HG03159 (cell line): Measurements from ENCODE around the gene ENAM.
A peak's percentile ranks its signal among the peaks of the same experiment; 100 is the strongest.

ENCODE experiments used
- ATAC-seq: cut with Tn5 transposase; IDR thresholded peaks from one replicate; pipeline ENCODE4 v1.9.1; 2021; ENCODE audit warnings: mild to moderate bottlenecking, moderate library complexity; ENCODE audit not compliant: unreplicated experiment

The ENAM gene, protein sequence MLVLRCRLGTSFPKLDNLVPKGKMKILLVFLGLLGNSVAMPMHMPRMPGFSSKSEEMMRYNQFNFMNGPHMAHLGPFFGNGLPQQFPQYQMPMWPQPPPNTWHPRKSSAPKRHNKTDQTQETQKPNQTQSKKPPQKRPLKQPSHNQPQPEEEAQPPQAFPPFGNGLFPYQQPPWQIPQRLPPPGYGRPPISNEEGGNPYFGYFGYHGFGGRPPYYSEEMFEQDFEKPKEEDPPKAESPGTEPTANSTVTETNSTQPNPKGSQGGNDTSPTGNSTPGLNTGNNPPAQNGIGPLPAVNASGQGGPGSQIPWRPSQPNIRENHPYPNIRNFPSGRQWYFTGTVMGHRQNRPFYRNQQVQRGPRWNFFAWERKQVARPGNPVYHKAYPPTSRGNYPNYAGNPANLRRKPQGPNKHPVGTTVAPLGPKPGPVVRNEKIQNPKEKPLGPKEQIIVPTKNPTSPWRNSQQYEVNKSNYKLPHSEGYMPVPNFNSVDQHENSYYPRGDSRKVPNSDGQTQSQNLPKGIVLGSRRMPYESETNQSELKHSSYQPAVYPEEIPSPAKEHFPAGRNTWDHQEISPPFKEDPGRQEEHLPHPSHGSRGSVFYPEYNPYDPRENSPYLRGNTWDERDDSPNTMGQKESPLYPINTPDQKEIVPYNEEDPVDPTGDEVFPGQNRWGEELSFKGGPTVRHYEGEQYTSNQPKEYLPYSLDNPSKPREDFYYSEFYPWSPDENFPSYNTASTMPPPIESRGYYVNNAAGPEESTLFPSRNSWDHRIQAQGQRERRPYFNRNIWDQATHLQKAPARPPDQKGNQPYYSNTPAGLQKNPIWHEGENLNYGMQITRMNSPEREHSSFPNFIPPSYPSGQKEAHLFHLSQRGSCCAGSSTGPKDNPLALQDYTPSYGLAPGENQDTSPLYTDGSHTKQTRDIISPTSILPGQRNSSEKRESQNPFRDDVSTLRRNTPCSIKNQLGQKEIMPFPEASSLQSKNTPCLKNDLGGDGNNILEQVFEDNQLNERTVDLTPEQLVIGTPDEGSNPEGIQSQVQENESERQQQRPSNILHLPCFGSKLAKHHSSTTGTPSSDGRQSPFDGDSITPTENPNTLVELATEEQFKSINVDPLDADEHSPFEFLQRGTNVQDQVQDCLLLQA

DNA sequence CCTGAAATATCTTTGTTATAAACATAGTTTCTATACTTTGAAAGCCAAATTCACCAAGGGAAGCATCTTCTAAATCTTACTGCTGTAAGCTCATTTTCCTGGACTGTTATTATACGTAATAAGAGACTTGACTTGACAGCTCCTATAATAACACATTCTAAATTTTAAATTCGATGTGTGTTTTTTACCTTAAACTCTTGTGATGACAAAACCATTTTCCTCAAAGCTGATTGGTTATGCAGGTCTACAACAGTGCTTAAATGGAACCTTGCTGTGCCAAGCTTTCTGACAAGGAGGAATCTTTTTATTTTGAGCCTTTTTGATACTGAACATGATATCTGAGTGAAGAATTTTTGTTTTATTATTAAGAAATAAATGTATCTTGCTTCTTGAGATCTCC is at the start of gene ENAM:
TSS of gene ENAM (plus strand) at position 301 of the 400 bp plus-strand sequence. CDS start 757 bp downstream, outside the sequence.
- no peak for ATAC-seq

DNA sequence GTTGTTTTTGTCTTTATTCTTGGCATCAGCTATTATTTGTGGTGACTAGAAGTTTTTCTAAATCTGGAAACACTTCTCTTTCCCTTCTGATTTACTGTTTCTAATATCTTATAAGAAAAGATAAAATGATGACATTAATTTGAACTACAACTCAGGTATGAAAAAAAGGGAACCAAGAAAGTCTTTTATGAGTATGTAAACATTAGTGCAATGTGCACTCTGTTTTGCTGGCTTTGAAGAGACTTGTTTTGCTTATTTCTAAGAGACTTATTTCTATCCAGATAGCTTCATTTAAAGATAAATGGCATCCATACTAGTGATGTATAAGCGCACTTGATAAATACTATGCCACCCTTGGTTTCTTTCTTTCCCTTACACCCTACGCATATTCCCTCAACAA is 46.6 kb upstream of the ENAM start:
- peak; percentile 55 for ATAC-seq

DNA sequence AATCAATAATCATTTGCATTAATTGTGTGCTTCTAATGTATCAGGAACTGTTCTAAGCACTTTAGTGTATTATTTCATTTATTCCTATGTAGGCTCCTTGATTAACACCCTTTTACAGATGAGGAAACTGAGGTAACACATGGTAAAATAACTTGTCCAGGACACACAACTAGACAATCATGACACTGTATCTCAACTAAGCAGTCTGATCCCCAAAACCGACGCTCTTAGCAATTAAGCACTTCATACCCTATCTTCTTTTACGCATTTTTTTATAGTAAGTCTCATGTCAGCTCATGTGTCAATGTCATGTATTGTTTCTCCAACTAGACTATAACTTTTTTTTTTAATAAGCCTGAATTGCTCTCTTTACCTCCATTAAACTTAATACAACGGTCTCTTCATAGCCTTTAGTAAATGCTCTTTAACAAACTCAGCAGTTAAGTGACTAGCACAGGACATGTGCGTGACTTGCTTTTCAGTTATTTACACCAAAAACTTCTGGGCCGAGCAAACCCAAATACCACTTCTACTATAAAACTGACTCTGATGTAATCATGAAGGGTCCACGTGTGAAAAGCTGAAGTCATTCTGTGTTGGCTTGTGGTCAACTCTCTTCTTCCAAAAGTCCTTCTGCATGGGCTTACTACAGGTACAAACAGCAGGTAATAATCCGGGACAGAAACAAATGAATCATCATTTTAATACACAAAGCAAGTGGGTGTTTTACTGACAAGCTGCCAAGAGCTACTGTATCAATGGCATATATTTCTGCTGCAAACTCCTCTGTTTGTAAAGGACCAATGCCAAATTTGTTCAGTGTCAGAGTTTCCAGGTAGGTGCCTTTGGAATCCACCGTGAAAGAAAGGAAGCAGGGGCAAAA is 44.4 kb upstream of the ENAM start:
- ATAC-seq: no peak

DNA sequence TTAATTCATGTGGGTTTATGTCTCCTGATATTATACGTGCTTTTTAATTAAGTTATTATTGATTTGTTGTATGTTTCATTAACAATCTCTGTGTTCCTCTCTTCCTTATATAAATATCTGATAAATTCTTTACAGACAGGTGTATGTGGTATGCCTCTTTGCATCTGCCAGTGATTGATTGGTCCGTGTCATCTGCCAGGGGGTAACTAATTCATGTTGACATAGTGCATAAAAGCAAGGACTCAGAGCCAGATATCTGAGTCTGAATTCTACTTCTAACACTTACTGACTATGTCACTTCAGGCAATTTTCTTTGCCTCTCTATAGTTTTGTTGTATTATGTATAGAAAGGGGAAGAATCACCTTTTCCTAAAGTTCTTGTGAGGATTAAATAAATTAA is 41.7 kb upstream of the ENAM start:
- no peak for ATAC-seq

DNA sequence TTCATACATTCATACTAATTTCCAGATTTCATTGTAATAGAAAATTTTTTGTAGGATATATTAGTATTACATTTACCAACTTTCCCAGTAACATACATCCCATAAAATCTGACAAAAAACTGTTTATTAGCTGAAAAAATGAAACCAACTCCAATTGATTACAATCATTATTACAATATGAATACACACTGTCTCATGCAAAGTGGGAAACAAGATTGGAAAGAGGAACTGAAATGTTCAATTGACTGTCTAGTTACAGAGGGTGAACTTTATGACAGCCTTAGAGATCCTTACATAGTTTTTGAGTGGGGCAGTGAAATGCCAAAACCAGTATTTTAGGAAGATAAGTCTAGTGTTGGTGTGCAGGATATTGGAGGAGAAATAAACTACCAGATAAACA is 38.8 kb upstream of the ENAM start:
- ATAC-seq: peak; percentile 99

DNA sequence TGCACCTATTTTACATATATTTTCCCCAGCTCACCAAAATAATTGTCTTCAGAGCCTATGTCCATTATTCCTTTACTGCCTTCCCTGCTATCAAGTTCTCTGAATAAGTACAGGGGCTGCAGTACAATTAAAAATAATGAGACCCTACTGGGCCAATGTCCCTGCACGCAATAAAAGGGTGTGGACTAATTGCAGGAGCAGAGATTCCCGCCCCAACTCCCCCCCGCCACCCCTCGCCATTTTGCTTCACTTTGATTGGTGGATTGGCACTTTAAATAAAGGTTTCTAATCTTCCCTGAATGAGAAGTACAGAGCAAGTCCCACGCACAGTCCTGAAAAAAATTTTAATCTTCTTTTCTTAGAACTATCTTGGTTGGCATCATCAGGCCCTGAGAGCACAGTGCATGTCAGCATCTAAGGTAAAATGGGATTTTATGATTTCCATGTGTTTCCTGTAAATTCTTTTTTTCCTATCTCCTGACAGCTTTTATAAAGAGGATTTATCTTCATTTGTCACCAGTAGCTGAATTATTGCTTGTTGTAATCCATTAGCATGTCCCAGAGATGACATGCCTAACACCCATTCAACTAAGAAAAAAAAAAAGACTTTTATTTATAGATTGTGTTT is 36.5 kb upstream of the ENAM start, which contains the start of gene AMBN:
TSS of gene AMBN (plus strand) at position 302 of the 628 bp plus-strand sequence. CDS start at position 405, 103 bp downstream.
- ATAC-seq: no peak

DNA sequence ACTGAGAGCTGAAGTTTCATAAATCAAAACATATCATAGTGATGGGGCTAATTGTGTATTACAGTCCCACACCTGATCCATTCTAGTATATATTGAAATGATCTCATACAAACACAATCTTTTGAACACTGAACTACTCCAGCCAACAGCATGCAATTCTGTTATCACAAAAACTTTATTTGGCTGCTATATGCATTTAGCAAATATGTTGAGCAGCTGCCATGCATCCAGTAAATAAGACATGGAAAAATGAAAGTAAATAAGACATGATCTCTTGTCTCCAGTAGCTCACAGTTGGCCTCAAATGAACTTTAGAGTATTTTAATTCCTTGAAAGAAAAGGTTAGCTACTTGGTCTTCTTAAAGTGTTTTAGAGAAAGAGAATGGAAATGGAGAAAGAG is 34.3 kb upstream of the ENAM start:
- ATAC-seq: no peak

DNA sequence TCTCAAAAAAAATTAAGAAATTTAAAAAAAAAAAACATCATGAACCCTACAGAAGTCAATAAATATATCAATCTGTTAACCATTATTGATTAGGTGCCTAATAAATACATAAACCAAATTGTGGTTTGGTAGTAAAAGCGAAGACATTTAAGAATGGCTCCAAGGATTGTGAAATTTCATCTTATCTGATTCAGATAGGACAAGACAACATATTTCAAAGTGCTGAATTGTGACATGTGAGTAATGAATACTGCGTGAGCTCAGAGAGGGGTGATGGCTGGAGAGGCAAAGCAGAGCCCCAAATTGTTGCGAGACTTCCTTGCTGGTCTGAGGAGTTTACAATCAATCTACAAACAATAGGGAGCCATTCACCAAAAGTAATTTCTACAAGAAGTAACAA is 28.2 kb upstream of the ENAM start:
- no peak for ATAC-seq

DNA sequence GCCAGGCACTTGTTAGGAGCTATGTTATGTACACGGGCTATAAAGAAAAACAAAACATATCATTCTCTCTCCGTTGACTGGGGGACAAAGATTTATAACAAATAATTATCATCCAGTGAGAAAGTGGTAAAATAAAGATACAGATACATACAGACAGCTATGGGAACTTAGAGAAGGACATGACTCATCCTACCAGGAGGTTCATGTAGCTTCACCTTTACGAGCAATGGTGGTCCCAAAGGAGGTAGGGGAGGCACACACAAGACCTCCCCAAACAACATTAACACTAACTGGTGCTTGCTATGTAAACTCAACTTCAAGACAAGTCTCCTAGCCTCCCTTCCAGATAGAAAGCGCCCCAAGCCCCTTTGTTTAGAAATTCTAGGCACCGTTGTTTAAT is 27.6 kb upstream of the ENAM start:
- ATAC-seq: peak; percentile 16

DNA sequence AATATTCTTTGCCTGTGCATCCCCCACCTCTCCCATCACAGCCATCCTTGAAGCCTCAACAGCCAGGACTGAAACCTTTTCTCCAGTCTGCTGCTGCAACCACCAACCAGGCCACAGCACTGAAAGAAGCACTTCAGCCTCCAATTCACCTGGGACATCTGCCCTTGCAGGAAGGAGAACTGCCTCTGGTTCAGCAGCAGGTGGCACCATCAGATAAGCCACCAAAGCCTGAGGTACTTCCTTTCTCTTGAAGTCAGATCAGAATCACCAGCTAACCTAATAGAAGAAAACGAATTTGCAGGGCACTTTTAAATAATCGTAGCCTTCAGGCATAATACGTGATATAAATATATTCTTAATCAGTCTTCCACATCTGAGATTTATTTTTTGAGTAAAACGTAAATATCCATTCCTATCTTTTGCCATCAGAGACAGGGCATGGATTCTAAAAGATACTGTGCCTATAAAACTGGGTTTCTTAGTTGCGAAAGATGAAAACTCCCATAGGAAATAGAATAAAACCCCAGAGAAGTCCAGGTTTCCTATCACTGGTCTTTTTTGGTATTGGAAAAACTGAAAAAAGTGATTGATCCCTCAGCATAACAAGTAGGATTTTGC is 27.0 kb upstream of the ENAM start:
- peak; percentile 94 for ATAC-seq

DNA sequence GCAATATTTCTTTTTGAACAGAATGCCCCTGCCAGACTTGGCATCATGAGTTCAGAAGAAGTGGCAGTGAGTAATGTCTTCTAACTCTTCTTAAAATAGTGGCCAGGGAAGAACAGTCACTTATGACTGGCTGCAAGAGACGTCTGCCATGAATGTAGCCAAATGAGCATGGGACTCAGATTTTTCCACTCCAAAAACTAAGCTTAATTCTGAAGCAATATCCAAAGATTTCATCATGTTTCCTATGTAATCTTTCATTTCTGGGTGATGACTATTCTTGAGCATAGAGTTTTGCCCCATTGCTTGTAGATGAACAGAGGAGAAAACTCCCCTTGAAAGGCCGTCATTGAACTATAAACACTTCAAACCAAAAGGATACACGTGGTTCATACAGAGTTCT is 24.7 kb upstream of the ENAM start:
- ATAC-seq: no peak

DNA sequence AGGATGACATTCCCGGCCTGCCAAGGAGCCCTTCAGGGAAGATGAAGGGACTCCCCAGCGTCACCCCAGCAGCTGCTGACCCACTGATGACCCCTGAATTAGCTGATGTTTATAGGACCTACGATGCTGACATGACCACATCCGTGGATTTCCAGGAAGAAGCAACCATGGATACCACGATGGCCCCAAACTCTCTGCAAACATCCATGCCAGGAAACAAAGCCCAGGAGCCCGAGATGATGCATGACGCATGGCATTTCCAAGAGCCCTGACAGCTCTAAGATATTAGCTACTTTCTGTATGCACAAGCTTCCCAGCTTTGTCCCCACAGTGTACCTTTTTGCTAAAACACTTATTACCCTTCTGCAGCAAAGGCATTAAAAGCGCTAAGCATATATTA is 22.1 kb upstream of the ENAM start:
- ATAC-seq: no peak

DNA sequence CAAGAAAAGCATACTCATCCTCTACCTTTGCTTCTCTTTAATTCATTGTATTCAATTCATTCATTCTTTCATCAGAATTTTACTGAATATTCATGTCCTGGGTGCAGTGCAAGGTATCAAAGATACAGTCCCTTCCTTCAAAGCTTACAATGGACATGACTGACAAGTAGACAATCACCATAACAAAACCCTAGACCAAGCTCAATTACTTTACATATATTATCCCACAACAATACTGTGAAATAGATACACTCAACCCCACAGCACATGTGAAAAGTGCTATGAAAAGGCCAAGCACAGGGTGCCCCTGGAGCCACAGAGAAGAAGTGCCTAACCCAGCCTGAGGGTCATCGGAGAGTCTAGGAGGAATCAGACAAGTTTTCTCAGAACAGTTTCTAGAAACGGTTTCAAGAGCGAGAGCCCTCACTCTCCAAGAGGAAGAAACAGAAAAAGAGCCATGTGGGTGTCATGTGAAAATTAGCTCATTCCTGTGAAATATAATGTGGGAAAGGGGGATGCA is 21.1 kb upstream of the ENAM start:
- no peak for ATAC-seq

DNA sequence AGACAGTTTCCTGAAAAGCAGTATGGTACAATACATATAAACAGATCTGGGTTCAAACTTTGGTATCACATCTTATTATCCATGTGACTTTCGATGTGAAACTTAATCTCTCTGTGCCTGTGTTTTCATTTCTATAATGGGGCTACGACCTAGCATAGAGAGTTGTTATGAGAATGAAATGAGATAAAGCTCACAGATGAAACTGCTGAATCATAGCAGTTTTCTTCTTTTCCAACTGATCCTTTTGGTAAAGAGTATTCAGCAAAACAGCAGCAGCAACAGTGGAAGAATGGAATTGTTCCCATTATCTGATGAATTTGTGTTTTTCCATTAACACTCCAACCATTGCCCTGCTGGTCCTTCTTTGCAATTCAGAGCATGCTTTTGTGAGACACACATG is 20.2 kb upstream of the ENAM start:
- no peak for ATAC-seq

DNA sequence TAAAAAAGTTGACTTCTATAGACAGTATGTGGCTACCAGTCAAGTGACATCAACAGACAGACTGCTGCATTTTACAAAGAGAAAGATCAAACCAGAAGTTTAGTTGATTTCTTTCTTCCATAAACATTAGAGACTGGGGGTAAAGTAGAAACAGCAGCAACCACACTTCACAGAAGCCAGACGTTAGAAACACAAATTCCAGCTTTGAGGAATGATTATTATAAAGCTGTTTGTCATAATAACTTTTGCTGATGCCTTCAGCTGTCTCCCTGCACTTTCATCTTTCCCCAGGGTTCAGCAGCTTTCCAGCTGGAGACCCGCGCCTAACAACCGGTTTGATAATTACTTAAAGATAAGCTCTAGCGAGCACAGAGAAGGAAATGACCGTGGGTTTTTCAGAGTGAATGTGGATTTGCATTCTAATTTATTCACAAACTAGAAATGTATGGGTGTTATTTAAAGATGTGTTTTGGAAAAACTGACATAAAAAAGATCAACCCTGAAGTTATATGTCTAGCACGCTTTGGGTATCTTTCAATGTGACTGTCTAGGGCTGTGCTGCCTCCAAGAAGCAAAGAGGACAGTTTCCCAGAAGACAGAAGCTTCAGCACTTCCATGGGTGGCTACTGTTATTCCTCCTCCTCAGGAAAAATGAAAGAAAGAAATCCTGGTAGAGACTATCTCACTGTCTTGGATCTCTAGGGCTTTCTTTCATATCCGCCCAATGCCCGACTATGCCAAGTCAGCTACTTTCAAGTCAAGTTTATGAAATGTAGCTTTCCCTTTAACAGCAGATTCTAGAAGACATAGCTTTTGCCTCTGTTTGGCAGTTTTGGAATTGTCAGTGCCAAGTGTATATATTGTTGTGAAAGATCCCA is 15.0 kb upstream of the ENAM start:
- ATAC-seq: peak; percentile 68

DNA sequence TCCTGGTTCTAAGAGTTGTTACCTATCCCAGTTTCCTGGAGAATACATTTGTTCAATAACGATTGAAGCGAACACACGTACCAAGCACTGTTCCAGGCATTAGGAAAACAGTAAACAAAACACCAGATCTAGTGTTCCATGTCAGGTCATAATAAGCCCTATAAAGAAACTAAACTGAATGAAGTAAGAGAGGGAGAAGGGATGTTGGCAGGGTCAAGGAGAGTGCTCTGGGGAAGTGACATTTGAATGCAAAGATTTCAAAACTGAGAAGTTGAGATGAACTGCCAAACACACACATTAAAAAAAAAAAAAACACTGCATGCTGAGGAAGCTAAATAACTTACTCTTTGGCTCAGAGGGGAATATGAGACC is 14.4 kb upstream of the ENAM start:
- no peak for ATAC-seq

DNA sequence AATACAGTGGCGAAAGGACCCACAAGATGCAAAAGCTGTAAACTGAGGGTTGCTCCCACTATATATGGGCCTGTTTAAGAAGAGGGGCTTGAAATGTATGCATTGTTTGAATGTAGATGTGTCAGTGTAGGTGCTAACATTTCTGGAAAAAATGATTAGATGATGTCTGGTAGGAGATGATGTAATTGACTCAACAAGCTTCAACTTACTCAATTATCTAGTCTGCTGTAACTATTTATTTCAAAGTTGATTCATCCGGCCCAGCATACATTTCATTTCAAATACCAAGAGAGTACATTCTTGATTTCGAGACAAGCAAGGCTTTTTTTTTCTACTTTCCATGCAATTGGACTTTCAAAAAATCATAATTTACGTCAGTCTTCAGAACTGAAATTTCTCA is 9.3 kb upstream of the ENAM start:
- no peak for ATAC-seq

DNA sequence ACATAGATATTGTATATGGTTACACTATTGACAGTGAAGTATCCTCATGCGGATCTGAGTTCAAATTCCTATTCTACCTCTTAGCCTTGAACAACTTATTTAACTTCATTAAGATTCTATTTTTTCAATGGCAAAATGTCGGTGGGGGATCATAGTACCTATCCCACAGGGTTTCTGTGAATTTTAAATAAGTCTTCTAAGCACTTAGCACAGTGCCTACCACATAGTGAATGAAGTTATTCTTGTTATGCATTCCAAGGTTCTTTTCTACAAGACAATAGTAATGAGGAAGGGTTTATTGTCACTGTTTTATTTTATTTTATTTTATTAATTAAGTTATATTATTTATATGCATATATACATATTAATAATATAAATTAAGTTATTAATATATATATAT is 8.8 kb upstream of the ENAM start:
- ATAC-seq: no peak
